ENCODE results near the gene PHLDA3. TPM values are rescaled to one million over a fixed set of nuclear protein-coding genes. Genes with fewer than 3 reads are reported as not detected.

Gene PHLDA3
- total RNA-seq, 5 donors from 2014 or later (not counting 1 experiment from before 2014, with no cell fraction given), result 0.83 to 5.8 (median 3.6) TPM

- Mint-ChIP-seq H3K36me3 (no peaks in the 10 kb centered on the region), H3K27me3 (no peaks in the 10 kb centered on the region), H3K9me3 (no peaks in the 10 kb centered on the region), H3K4me1 (peaks cover 24 to 31% (median 27%) of the 10 kb centered on the region in 3 donors), H3K27ac (no peak overlapping the region), H3K4me3 (no peak overlapping the region)
- ATAC-seq (replicated peaks in 1 of 4) (no peak), DNase-seq (no peak)
- WGBS (ENCODE audit: insufficient coverage), result 96% methylated on average over 8 of the region's 8 CpGs
- peaks cover 8 to 16% of the 10 kb centered on the region in 2 experiments for H3K4me1 ChIP-seq (ENCODE audit: control insufficient read depth in 1 of 2, extremely low read depth in 1 of 2, insufficient read depth in 2 of 2, low read length in 2 of 2)
- H3K9me3 ChIP-seq, result no peaks in the 10 kb centered on the region
- ChIA-PET POLR2A (no interaction called here), CTCF (interaction anchor here (1.0 to 3.8 kb wide), 4 partner anchors 10 to 20 kb away, joined by 3 to 20 read pairs (median 6); no protein-coding TSS in a partner anchor)
- peaks cover 0 to 6% of the 10 kb centered on the region in 2 donors for H3K36me3 ChIP-seq (ENCODE audit: control insufficient read depth in 2 of 2, extremely low read depth in 1 of 2, insufficient read depth in 1 of 2, low read length in 1 of 2)
- H3K27ac ChIP-seq (ENCODE audit: low read length), result no peak overlapping the region
- H3K4me3 ChIP-seq (ENCODE audit: control insufficient read depth in 1 of 2, extremely low read depth in 1 of 2, low read length in 1 of 2), result no peak overlapping the region
- no peaks in the 10 kb centered on the region for H3K27me3 ChIP-seq (replicated peaks in 1 of 2; ENCODE audit: control insufficient read depth in 2 of 2, extremely low read depth in 1 of 2, insufficient read depth in 2 of 2, low read length in 1 of 2)
These were observed 32.2 kb upstream of the PHLDA3 start for GRCh38 chr1:201501144-201501543.

- H3K9me3 Mint-ChIP-seq, result no peaks in the 10 kb centered on the region
- CTCF ChIA-PET, result interaction anchor here (0.5 to 3.8 kb wide), 5 partner anchors 11 to 58 kb away, joined by 3 to 20 read pairs (median 6); no protein-coding TSS in a partner anchor
- peaks cover 20 to 27% (median 23%) of the 10 kb centered on the region in 3 donors for H3K4me1 Mint-ChIP-seq
- H3K27me3 Mint-ChIP-seq, result no peaks in the 10 kb centered on the region
- H3K4me3 ChIP-seq (ENCODE audit: control insufficient read depth in 1 of 2, extremely low read depth in 1 of 2, low read length in 1 of 2), result no peak overlapping the region
- H3K4me3 Mint-ChIP-seq, result no peak overlapping the region
- H3K27ac ChIP-seq (ENCODE audit: low read length), result no peak overlapping the region
- H3K9me3 ChIP-seq, result no peaks in the 10 kb centered on the region
- H3K36me3 ChIP-seq (ENCODE audit: control insufficient read depth in 2 of 2, extremely low read depth in 1 of 2, insufficient read depth in 1 of 2, low read length in 1 of 2), result peaks cover 4 to 6% of the 10 kb centered on the region in 2 donors
- H3K4me1 ChIP-seq (ENCODE audit: control insufficient read depth in 1 of 2, extremely low read depth in 1 of 2, insufficient read depth in 2 of 2, low read length in 2 of 2), result peaks cover 4 to 11% of the 10 kb centered on the region in 2 experiments
- 100% methylated on average over 1 of the region's 4 CpGs for WGBS (ENCODE audit: insufficient coverage)
- peaks cover 4% of the 10 kb centered on the region for H3K36me3 Mint-ChIP-seq
- H3K27me3 ChIP-seq (replicated peaks in 1 of 2; ENCODE audit: control insufficient read depth in 2 of 2, extremely low read depth in 1 of 2, insufficient read depth in 2 of 2, low read length in 1 of 2), result no peaks in the 10 kb centered on the region
- ATAC-seq (replicated peaks in 1 of 4) (no peak), DNase-seq (no peak)
- H3K27ac Mint-ChIP-seq, result no peak overlapping the region
- POLR2A ChIA-PET, result no interaction called here
These were observed 31.7 kb upstream of the PHLDA3 start for GRCh38 chr1:201500670-201501120.

GRCh38 chr1:201499795-201500669, 31.0 kb upstream of the PHLDA3 start:
- H3K4me1 ChIP-seq (ENCODE audit: control insufficient read depth in 1 of 2, extremely low read depth in 1 of 2, insufficient read depth in 2 of 2, low read length in 2 of 2), result peaks cover 0 to 5% of the 10 kb centered on the region in 2 experiments
- ChIA-PET CTCF (interaction anchor here (0.5 to 1.8 kb wide), 4 partner anchors 11 to 58 kb away, joined by 3 to 8 read pairs (median 7); no protein-coding TSS in a partner anchor), POLR2A (no interaction called here)
- Mint-ChIP-seq H3K4me1 (peaks cover 13 to 20% (median 16%) of the 10 kb centered on the region in 3 donors), H3K4me3 (no peak overlapping the region), H3K9me3 (no peaks in the 10 kb centered on the region), H3K27me3 (no peaks in the 10 kb centered on the region), H3K36me3 (peaks cover 9% of the 10 kb centered on the region), H3K27ac (no peak overlapping the region)
- H3K9me3 ChIP-seq, result no peaks in the 10 kb centered on the region
- no peak overlapping the region for H3K27ac ChIP-seq (ENCODE audit: low read length)
- WGBS (ENCODE audit: insufficient coverage), result 96% methylated on average over 6 of the region's 8 CpGs
- no peak for DNase-seq
- H3K36me3 ChIP-seq (ENCODE audit: control insufficient read depth in 2 of 2, extremely low read depth in 1 of 2, insufficient read depth in 1 of 2, low read length in 1 of 2), result peaks cover 6 to 11% of the 10 kb centered on the region in 2 donors
- H3K27me3 ChIP-seq (replicated peaks in 1 of 2; ENCODE audit: control insufficient read depth in 2 of 2, extremely low read depth in 1 of 2, insufficient read depth in 2 of 2, low read length in 1 of 2), result no peaks in the 10 kb centered on the region
- no peak overlapping the region for H3K4me3 ChIP-seq (ENCODE audit: control insufficient read depth in 1 of 2, extremely low read depth in 1 of 2, low read length in 1 of 2)
- ATAC-seq (replicated peaks in 1 of 4), result no peak

- ChIA-PET CTCF (interaction anchor here in 1 of 2 donors (1.6 to 1.8 kb wide), 2 partner anchors 14 to 17 kb away, joined by 4 to 8 read pairs; no protein-coding TSS in a partner anchor), POLR2A (no interaction called here)
- Mint-ChIP-seq H3K36me3 (peaks cover 17% of the 10 kb centered on the region), H3K4me3 (no peak overlapping the region), H3K27ac (no peak overlapping the region), H3K4me1 (peaks cover 9 to 15% (median 13%) of the 10 kb centered on the region in 3 donors), H3K27me3 (no peaks in the 10 kb centered on the region), H3K9me3 (no peaks in the 10 kb centered on the region)
- WGBS (ENCODE audit: insufficient coverage), result 100% methylated on average over 2 of the region's 3 CpGs
- Histone ChIP-seq H3K4me1 (ENCODE audit: control insufficient read depth in 1 of 2, extremely low read depth in 1 of 2, insufficient read depth in 2 of 2, low read length in 2 of 2) (peaks cover 0 to 4% of the 10 kb centered on the region in 2 experiments), H3K9me3 (no peaks in the 10 kb centered on the region), H3K27me3 (replicated peaks in 1 of 2; ENCODE audit: control insufficient read depth in 2 of 2, extremely low read depth in 1 of 2, insufficient read depth in 2 of 2, low read length in 1 of 2) (no peaks in the 10 kb centered on the region), H3K27ac (ENCODE audit: low read length) (no peak overlapping the region), H3K4me3 (ENCODE audit: control insufficient read depth in 1 of 2, extremely low read depth in 1 of 2, low read length in 1 of 2) (no peak overlapping the region), H3K36me3 (ENCODE audit: control insufficient read depth in 2 of 2, extremely low read depth in 1 of 2, insufficient read depth in 1 of 2, low read length in 1 of 2) (peaks cover 6 to 19% of the 10 kb centered on the region in 2 donors)
- DNase-seq (no peak), ATAC-seq (replicated peaks in 1 of 4) (no peak)
These were observed 30.2 kb upstream of the PHLDA3 start for GRCh38 chr1:201499191-201499590.

GRCh38 chr1:201498621-201499020, 29.6 kb upstream of the PHLDA3 start:
- H3K36me3 ChIP-seq (ENCODE audit: control insufficient read depth in 2 of 2, extremely low read depth in 1 of 2, insufficient read depth in 1 of 2, low read length in 1 of 2), result peaks cover 10 to 24% of the 10 kb centered on the region in 2 donors

GRCh38 chr1:201497935-201498509, 29.0 kb upstream of the PHLDA3 start:
- CTCF ChIA-PET, result interaction anchor here (0.5 to 1.8 kb wide), 5 partner anchors 14 to 122 kb away, joined by 3 to 8 read pairs (median 4); no protein-coding TSS in a partner anchor
- H3K4me1 Mint-ChIP-seq, result peaks cover 0 to 4% (median 4%) of the 10 kb centered on the region in 3 donors

More at GRCh38 chr1:201498621-201499020, 29.6 kb upstream of the PHLDA3 start:
- Histone ChIP-seq H3K27ac (ENCODE audit: low read length) (no peak overlapping the region), H3K4me3 (ENCODE audit: control insufficient read depth in 1 of 2, extremely low read depth in 1 of 2, low read length in 1 of 2) (no peak overlapping the region), H3K27me3 (replicated peaks in 1 of 2; ENCODE audit: control insufficient read depth in 2 of 2, extremely low read depth in 1 of 2, insufficient read depth in 2 of 2, low read length in 1 of 2) (no peaks in the 10 kb centered on the region), H3K9me3 (no peaks in the 10 kb centered on the region), H3K4me1 (ENCODE audit: control insufficient read depth in 1 of 2, extremely low read depth in 1 of 2, insufficient read depth in 2 of 2, low read length in 2 of 2) (peaks cover 0 to 4% of the 10 kb centered on the region in 2 experiments)
- POLR2A ChIA-PET, result no interaction called here
- Mint-ChIP-seq H3K4me3 (no peak overlapping the region), H3K4me1 (peaks cover 5 to 10% (median 9%) of the 10 kb centered on the region in 3 donors), H3K27ac (no peak overlapping the region), H3K36me3 (peaks cover 23% of the 10 kb centered on the region), H3K27me3 (no peaks in the 10 kb centered on the region), H3K9me3 (no peaks in the 10 kb centered on the region)
- no peak for ATAC-seq (replicated peaks in 1 of 4)
- CTCF ChIA-PET, result interaction anchor here (0.5 to 1.8 kb wide), 5 partner anchors 15 to 123 kb away, joined by 3 to 8 read pairs (median 4); no protein-coding TSS in a partner anchor
- no peak for DNase-seq
- 90% methylated on average over 6 of the region's 8 CpGs for WGBS (ENCODE audit: insufficient coverage)

More at GRCh38 chr1:201497935-201498509, 29.0 kb upstream of the PHLDA3 start:
- Histone ChIP-seq H3K9me3 (no peaks in the 10 kb centered on the region), H3K36me3 (ENCODE audit: control insufficient read depth in 2 of 2, extremely low read depth in 1 of 2, insufficient read depth in 1 of 2, low read length in 1 of 2) (peaks cover 13 to 30% of the 10 kb centered on the region in 2 donors), H3K27ac (ENCODE audit: low read length) (no peak overlapping the region), H3K4me1 (ENCODE audit: control insufficient read depth in 1 of 2, extremely low read depth in 1 of 2, insufficient read depth in 2 of 2, low read length in 2 of 2) (no peaks in the 10 kb centered on the region), H3K27me3 (replicated peaks in 1 of 2; ENCODE audit: control insufficient read depth in 2 of 2, extremely low read depth in 1 of 2, insufficient read depth in 2 of 2, low read length in 1 of 2) (no peaks in the 10 kb centered on the region), H3K4me3 (ENCODE audit: control insufficient read depth in 1 of 2, extremely low read depth in 1 of 2, low read length in 1 of 2) (no peak overlapping the region)
- Mint-ChIP-seq H3K36me3 (peaks cover 28% of the 10 kb centered on the region), H3K27ac (no peak overlapping the region), H3K4me3 (no peak overlapping the region), H3K9me3 (no peaks in the 10 kb centered on the region), H3K27me3 (no peaks in the 10 kb centered on the region)
- WGBS (ENCODE audit: insufficient coverage), result 100% methylated on average over 4 of the region's 16 CpGs
- POLR2A ChIA-PET, result no interaction called here
- DNase-seq (no peak), ATAC-seq (replicated peaks in 1 of 4) (no peak)
